ENCODE results near the gene TP53I3.
"Not testable (repeated sequence)": the region's sequence is repeated elsewhere in the genome, so short reads cannot be mapped to it uniquely, and the experiment has no call there.

Gene TP53I3, protein sequence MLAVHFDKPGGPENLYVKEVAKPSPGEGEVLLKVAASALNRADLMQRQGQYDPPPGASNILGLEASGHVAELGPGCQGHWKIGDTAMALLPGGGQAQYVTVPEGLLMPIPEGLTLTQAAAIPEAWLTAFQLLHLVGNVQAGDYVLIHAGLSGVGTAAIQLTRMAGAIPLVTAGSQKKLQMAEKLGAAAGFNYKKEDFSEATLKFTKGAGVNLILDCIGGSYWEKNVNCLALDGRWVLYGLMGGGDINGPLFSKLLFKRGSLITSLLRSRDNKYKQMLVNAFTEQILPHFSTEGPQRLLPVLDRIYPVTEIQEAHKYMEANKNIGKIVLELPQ

DNA sequence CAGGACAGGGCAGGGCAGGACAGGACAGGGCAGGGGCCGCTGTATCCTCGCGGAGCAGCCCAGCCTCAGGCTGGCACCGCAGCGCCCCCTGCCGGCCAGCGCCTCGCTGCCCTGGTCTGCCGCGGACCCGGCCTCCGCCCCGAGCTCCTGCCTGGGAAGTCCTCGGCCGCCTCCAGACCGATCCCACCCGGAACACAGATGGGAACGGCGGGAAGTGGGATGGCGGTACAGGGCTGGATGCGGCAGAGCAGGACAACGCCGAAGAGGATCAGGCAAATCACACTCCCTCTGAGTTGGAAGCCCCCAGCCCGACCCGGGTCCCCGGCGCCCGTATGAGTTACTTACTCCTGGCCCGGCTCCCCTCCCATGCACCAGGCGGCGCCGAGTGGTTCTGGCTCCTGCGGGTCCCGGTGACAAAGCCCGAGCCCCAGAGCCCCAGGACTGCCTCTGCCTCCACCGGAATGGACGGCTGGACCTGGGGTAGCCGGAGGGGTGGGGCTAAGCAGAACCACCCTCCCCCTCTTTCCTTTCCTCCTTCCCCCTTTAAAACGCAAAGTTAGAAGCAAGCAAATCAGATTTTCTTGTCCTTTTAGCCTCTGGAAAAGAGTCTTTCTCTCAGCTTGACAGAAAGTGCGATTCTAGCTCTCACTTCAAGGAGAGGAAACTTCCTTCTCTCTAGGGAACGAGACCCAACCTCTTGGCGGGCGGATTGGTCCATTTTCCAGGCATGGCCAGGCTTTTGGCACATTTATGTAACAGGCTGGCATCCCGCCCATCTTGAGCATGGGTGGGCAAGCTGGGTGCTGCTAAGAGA lies at the start of gene TP53I3:
Gene TP53I3 (minus strand): TSS at position 449 of the 814 bp plus-strand sequence. CDS start 508 bp downstream, outside the sequence.
- peak; percentile 83 for DNase-seq

DNA sequence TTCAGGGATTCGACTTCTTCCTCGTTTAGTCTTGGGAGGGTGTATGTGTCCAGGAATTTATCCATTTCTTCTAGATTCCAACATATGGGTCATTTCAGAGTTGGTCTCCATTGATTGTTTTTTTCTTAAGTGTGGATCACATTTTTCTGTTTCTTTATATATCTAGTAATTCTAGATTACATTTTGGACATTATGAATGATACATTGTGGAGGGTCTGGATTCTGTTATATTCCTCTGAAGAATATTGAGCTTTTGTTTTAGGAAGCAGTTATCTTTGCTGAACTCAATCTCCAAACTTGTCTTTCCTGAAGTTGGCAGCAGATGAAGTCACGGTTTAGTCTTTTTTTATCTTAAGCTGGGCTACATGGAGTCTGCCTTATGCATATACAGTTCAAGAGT lies 47.9 kb upstream of the TP53I3 start:
- DNase-seq, result no peak

DNA sequence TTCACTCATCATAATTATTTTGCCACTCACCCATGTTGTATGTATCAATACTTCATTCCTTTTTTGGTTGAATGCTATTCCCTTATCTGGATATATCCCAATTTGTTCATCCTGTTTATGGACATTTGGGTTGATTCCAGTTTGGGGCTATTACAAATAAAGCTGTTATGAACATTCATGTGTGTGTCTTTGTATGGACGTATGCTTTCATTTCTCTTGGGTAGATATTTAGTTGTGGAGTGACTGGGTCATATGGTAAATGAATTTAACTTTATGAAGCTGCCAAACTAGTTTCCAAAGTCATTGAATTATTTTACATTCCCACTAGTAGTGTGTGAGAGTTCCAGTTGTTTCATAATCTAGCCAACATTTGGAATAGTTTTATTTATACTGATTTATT lies 41.3 kb upstream of the TP53I3 start:
- DNase-seq, result no peak

DNA sequence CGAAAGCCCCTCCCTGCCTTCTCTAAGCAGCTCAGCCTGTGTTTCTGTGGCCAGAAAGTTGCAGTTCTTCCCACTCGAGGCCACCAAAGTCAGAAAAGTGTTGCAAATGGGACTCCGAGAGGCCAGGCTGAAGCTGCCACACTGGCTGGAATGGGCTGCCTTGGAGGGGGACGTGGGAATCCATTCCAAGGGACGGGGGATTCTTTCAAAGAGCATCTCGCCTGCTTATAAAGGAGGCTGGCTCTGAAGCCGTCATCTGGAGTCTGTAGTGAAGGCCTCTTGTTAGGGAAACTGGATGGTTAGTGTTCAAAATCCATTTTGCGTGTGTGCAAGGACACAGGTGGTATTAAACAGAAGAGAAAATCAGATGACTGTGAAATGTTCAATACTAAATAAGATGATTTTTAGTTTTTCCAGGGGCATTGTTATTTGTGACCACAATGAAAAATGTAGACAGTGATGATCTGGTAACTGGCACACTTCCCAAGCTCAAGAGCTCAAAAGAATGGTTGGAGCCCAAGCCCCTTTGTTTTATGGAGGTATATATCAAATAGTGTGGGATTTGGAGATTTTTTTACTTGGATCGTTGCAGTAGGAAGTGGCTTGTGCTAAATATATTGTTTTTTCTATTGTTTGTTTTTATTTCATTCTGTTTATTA lies 39.4 kb upstream of the TP53I3 start:
- peak; percentile 83 for DNase-seq

DNA sequence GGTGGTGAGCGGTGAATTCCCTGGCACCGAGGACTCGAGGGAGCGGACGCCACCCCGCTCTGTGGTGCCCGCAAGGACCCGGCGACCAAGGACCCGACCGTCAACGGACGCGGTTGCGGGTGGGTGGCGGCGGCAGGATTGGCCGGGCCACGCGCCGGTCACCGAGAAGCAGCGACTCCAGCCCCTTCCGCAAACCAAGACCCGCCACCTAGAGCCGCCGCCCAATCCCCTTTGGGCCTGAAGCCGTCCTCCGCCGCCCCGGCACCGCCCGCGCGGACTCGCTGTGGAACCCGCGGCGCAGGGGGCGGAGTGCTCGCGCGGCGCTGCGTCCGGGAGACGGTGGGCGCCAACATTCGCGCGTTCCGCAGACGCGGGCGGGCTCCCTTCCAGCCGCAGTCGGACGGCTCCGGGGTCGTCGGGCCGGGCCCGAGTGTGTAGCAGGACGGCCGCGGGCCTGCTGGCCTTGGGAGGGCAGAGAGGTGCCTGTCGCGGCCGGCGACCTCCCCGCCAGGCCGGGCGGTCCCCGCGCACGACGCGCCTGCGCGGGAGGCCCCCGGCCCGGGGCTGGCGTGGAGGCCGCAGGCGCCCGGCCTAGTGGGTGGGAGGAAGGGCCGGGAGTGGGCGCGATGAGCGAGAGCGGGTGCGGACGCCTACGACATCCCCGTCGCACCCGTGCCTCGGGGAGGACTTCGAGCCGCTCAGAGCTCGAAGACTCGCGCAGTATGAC lies 38.7 kb upstream of the TP53I3 start, which contains the start of the genes FAM228B and PFN4:
Gene FAM228B (plus strand): TSS at position 275 of the 727 bp plus-strand sequence. CDS start 893 bp downstream, outside the sequence.
Gene PFN4 (minus strand): TSS at position 140 of the 727 bp plus-strand sequence. CDS start 799 bp downstream, outside the sequence.
- DNase-seq, result peak; percentile 77

DNA sequence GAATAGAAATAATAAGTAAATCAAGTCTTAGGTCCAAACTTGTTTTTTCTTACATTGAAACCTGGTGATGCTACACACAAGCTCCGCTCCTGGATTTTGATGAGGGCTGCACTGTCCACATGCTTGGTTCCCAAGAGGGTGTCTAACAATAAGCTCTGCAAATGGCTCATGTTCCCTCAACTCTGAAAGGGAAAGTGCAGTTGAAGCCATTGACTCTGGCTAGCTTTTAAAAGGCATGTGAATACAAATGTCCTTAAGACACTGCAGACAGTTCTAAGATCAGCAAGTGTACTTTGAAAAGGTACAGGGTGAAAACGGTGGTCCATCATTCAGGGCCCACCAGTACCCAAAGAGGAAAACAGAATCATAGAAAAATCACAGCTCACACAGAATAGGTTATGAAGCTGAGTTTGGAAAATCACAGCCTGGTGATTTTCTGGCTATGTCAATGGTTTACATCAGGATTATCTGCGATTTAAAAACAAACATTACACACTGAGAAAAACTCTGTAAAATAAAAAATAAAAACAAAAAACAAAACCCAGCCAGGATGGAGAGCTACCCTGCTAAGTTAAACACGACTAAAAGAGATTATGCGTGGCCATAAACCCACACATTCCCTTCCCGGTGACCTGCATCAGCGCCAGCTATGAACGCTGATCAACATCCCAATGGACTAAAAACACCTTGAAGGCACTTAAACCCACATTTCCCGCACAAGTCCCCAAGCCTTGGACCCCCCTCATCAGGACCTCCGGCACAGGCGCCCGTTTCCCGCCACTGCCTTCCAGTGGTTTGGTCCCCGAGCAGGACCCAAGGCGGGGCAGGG lies 37.9 kb upstream of the TP53I3 start:
- DNase-seq, result peak; percentile 32

DNA sequence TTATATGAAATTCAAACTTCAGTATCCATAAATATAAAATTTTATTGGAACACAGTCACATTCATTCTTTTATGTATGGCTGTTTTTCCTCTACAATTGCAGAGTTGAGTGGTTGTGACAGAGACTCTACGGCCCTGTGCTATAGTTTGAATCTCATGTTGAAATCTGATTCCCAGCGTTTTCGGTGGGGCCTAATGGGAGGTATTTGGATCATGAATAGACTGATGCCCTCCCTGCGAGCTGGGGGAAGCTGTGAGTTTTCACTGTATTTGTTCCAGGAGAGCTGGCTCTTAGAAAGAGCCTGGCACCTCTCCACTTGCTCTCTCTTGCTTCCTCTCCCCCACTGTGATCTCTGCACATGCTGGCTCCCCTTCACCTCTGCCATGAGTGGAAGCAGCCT lies 36.8 kb upstream of the TP53I3 start:
- no peak for DNase-seq

DNA sequence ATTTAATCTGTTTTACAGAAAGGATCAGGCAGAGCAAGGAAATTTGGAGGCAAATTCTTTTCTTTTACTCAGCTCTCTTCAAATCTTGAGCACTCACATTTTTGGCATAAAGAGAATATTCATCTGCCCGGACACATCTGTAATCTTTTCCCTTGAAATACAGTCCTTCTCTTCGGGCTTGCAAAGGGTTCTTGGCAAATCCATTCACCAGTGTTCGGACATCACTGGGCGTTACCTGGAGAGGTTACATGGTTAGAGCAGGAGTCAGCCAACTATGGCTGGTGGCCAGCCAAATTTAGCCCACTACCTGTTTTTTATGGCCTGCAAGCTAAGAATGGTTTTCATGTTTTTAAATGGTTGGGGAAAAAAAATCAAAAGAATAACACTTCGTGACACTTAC lies 36.4 kb upstream of the TP53I3 start:
- no peak for DNase-seq

DNA sequence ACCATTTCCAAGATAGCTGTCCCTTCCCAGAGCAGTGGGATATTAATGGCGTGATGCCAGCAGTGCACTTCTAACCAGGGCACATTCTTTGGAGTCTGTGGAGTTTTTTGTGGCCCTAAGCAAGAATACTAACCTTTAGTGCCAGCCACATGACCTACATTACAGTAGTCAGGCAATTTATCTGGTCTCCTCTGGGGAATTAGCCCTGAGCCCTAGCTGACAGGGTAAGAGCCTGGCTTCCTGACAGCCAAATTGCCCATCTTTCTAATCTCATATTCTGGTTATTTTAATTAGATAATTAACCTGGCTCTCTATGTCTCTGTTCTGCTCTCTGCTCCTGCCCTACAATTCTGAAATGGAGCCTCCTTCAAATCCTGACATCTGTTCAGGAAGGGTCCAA lies 33.3 kb upstream of the TP53I3 start:
- no peak for DNase-seq

DNA sequence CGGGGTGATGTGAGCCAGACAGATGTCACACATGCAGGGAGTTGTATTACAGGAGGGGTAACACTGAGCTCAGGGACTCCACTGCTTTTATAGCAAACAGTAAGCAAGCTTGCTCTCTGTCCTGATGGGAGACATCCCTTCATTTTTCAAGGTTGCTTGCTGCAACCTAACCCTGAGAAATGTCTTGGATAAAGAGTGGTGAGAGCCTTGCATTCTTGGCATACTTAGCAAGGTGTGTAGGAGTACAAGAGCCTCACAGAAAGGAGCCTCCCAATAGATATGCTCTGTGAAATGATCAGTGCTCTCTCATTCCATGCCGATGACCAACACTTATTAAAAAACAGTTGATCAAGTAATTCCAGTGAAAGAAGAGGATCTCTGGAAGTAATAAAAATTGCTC lies 30.4 kb upstream of the TP53I3 start:
- DNase-seq, result no peak

DNA sequence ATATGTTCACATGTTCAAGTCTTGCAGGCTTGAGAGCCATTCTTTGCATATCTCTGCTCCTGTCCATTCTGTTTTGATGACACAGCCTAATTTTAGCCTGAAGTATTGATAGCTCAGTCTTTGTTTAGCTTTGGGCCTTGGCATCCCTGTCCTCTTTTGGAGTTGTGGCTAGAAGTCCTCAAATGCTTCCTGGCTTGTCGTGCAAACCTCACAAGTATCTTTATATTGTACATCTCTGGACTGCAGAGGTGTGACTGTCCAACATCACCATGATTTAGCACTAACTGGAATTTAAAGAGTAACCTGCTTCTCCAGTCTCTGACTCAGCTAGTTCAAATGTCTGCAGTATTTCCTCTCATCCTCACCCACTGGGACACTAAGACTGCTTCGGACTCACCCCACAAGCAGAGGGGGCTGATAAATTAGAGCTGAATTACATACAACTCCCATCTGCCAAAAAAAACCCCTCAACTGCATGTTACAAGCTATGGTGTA lies 26.8 kb upstream of the TP53I3 start:
- DNase-seq, result no peak

DNA sequence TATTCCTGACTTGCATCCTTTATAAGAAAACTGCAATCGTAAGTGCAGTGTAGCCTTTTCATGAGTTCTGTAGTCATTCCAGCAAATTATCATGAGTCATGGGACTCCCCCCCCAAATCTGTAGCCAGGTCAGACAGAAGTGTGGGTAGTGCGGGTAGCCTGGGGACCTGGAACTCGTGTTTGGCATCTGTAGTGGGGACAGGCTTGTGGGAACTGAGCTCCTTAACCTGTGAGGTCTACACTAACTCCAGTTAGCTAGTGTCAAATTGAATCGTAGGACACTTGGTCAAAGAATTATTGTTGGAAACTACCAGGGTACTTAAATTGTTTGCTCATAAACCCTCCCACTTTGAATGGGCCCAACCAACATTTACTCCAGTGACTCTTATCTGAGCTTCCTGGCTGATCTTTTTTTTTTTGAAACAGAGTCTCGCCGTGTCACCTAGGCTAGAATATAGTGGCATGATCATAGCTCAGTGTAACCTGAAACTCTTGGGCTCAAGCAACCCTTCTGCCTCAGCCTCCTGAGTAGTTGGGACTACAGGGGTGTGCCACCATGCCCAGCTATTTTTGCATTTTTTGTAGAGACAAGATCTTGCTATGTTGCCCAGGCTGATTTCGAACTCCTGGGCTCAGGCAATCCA lies 26.1 kb upstream of the TP53I3 start:
- DNase-seq, result no peak

DNA sequence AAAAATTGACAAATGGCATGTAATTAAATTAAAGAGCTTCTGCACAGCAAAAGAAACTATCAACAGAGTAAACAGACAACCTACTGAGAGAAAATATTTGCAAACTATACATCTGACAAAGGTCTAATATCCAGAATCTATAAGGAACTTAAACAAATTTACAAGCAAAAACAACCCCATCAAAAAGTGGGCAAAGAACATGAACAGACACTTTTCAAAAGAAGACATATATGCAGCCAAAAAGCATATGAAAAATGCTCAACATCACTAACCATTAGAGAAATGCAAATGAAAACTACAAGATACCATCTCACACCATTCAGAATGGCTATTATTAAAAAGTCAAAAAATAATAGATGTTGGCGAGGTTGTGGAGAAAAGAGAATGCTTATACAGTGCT lies 24.8 kb upstream of the TP53I3 start:
- DNase-seq, result not testable (repeated sequence)

DNA sequence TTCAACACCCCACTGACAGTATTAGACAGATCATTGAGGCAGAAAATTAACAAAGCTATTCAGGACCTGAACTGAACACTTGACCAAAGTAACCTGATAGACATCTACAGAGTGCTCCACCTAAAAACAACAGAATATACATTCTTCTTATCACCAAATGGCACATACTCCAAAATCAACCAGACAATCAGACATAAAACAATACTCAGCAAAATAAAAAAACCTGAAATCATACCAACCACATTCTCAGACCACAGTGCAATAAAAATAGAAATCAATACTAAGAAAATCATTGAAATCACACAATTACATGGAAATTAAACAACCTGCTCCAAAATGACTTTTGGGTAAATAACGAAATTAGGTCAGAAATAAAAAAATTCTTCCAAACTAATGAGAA lies 22.7 kb upstream of the TP53I3 start:
- DNase-seq, result no peak

DNA sequence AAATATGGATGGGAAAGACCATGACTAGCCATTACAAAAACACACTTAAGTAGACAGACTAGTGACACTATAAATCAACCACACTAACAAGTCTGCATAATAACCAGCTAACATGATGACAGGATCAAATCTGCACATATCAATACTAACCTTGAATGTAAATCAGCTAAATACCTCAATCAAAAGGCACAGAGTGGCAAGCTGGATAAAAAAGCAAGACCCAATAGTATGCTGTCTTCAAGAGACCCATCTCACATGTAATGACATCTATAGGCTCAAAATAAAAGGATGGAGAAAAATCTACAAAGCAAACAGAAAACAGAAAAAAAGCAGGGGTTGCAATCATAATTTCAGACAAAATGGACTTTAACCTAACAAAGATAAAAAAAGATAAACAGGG lies 22.2 kb upstream of the TP53I3 start:
- no peak for DNase-seq

DNA sequence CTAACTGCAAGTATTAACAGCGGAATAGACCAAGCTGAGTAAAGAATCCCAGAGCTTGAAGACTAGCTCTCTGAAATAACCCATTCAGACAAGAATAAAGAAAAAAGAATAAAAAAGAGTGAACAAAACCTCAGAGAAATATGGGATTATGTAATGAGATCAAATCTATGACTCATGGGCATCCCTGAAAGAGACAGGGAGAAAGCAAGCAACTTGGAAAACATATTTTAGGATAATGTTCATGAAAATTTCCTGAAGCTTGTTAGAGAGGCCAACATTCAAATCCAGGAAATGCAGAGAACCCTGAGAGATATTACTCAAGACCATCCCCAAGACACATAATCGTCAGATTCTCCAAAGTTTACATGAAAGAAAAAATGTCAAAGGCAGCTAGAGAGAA lies 21.2 kb upstream of the TP53I3 start:
- DNase-seq, result no peak

DNA sequence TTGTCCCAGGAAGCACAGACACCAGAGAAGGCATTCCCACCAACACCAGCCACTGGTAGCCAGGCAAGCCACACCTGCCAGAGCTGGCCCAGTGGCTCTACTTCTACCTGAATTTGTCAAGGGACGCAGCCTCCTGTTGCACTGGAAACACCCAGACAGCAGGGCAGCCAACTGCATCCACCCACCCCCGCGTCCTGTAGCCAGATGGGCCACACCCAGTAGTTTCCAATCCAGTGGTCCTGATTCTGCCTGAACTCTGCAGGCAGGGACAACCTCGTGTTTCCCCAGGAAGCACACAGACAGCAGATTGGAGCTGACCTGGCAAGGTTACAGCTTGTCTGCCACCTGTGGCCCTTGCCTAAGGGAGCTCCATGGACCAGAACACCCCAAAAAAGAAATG lies 20.3 kb upstream of the TP53I3 start:
- no peak for DNase-seq

DNA sequence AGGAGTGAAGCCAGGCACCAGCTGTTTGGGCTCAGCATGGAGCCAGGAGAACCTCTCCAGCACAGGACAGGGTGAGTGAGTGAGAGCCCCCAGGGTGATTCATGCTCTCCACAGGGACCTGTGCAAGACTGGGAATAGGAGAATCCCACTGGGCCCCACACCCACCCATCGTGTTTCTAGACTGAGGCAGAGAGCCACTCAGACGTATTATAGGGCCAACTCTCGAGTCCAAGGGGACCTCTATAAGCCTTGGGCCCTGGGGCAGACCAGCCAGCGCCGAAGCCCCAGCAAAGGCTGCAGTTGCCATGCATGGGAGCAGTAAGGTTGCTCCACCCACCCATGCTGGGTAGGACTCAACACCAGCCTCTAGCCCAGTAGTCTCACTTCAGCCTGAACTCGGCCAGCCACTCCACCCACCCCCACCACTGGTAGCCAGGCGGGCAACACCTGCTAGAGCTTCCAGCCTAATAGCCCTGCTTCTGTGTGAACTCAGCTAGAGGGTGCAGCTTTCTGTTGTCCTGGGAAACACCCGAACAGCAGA lies 19.5 kb upstream of the TP53I3 start:
- no peak for DNase-seq

DNA sequence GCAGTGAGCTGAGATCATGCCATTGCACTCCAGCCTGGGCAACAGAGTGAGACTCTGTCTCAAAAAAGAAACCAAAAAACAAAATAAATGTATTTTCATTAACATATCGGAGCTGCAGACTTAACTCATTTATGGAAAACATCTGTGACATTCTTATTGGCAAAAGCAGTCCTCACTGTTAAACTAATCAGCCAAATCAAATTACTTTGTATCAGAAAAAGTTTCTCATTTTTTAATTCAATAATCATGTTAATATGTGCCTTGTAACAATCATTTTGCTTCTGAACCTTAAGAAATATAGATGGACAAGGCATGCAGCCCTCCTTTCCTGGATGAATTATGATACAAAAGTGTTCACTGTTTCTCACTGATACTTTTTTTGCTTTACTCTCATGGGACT lies 18.0 kb upstream of the TP53I3 start:
- no peak for DNase-seq

DNA sequence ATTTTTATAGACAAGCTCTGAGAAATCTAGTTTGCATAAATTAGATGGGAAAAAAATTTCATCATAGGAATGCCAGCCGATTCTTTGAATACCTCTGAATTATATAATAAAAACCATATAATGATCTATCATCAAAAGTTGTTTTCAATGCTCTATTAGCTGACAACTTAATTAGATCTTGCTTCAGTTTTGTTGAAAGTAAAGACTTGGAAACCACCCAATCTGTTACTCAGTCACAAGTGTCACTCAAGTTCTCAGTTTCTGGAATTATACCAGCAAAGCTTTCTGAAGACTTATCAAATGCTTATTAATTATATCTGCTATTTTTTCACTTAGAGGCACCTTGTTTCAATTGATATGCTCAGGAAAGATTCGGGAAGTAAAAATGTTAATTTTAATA lies 17.4 kb upstream of the TP53I3 start:
- no peak for DNase-seq

DNA sequence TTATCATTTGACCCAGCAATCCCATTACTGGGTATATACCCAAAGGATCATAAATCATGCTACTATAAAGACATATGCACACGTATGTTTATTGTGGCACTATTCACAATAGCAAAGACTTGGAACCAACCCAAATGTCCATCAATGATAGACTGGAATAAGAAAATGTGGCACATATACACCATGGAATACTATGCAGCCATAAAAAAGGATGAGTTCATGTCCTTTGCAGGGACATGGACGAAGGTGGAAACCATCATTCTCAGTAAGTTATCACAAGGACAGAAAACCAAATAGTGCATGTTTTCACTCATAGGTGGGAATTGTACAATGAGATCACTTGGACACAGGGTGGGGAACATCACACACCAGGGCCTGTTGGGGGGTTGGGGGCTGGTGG lies 16.1 kb upstream of the TP53I3 start:
- DNase-seq, result not testable (repeated sequence)
